Body of pancreas (tissue), 4 donors: ENCODE results near the gene CEP170B. TPM values are rescaled to one million over a fixed set of nuclear protein-coding genes. Genes with fewer than 3 reads are reported as not detected.

Source experiments
- ATAC-seq: fragments of 150-250 bp; one replicate; pipeline ENCODE4 v1.9.1; 2016
- DNase-seq, 4 donors: peaks; one replicate each; pipeline ENCODE4 v3.0.0-alpha.2; 2019
- H3K27ac ChIP-seq, 4 donors: fragments of 200-600 bp; sonication (generic); 1 replicate in 3 of 4; 2 replicates in 1 of 4; pipeline versions ENCODE4 v1.5.1 to v1.6.1; 2016 to 2019; ENCODE audit warnings: mild to moderate bottlenecking in 1 of 4, mixed read lengths in 1 of 4, moderate library complexity in 1 of 4
- H3K27me3 ChIP-seq, 2 donors: fragments of 200-600 bp; sonication (generic); one replicate each; pipeline ENCODE4 v1.6.0; 2016; ENCODE audit warnings: mild to moderate bottlenecking in 1 of 2
- H3K36me3 ChIP-seq, 2 donors: fragments of 200-600 bp; sonication (generic); replicated peaks in 1 of 2; 2 replicates each; pipeline ENCODE4 v1.5.1; 2016; ENCODE audit warnings: low read depth in 2 of 2; ENCODE audit not compliant: insufficient read depth in 1 of 2
- H3K4me1 ChIP-seq: fragments of 200-600 bp; sonication (generic); one replicate; pipeline ENCODE4 v1.6.0; 2016
- H3K4me3 ChIP-seq, 2 donors: fragments of 200-600 bp; sonication (generic); 1 replicate in 1 of 2; 2 replicates in 1 of 2; pipeline ENCODE4 v1.5.1; 2016 to 2019
- H3K9me3 ChIP-seq, 3 donors: fragments of 200-600 bp; sonication (generic); 1 replicate in 2 of 3; 2 replicates in 1 of 3; pipeline ENCODE4 v1.5.1; 2016
- POLR2A ChIP-seq, 3 donors: fragments of 450-650 bp; IDR thresholded peaks; one replicate each; pipeline ENCODE4 v1.6.1; 2016; ENCODE audit warnings: antibody characterized with exemption in 3 of 3, mild to moderate bottlenecking in 2 of 3
- WGBS, 2 donors: methylation state at CpG; one replicate each; pipeline ENCODE4 v1.1.5; 2017; 5-methylcytosine and 5-hydroxymethylcytosine counted together
- intact Hi-C: fragments of 100-400 bp; cut with DNase I; formaldehyde crosslinking; loops from one replicate; pipeline ENCODE4 v1.15.1; 2023
- total RNA-seq, 2 donors: library from RNA; depleted of rRNA; stranded (reverse); fragments of >200 nt; gene quantifications; one replicate each; pipeline ENCODE4 v1.1.0, GENCODE V29; 2016
- TF ChIP-seq, protein P1 (sequence below), 7 experiments: fragments of 450-650 bp in 4 of 7; fragments of 200-600 bp in 3 of 7; sonication (generic) in 3 of 7; IDR thresholded peaks; one replicate each; pipeline ENCODE4 v1.5.1; 2016 to 2019; ENCODE audit warnings: antibody characterized with exemption in 7 of 7

The CEP170B gene
- total RNA-seq, 2 donors from 2014 or later: 23.6 to 41.9 TPM

DNA sequence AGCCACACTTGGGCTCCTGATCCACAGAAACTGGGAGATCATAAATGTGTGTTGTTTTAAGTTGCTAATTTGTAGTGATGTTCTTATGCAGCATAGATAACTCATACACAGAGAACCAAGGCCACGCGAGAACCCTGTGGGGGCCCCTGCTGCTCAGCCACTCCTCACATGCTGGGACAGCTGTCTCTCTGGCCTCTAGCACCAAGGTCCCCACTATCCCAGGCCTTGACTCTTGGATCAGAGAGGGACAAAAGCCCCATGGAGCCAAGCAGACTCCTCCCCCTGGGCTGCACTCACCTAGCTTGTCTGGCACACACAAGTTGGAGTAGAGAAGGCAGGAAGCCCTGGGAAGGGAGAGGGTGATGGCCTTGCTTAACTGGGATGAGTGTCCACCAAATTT is 70.9 kb downstream of the CEP170B start:
- Histone ChIP-seq H3K4me1 (peaks cover 21% of the 10 kb centered on the region), H3K36me3 (no peaks in the 10 kb centered on the region), H3K4me3 (no peak overlapping the region), H3K27ac (no peak overlapping the region), H3K9me3 (no peaks in the 10 kb centered on the region), H3K27me3 (no peaks in the 10 kb centered on the region)
- ATAC-seq (no peak), DNase-seq (peak in 1 of 4 donors; percentile 4)
- WGBS, 2 donors: 70 to 84% methylated on average over 2 of the region's 2 CpGs
- intact Hi-C loops: no loop called here
- TF ChIP-seq, protein P1, sequence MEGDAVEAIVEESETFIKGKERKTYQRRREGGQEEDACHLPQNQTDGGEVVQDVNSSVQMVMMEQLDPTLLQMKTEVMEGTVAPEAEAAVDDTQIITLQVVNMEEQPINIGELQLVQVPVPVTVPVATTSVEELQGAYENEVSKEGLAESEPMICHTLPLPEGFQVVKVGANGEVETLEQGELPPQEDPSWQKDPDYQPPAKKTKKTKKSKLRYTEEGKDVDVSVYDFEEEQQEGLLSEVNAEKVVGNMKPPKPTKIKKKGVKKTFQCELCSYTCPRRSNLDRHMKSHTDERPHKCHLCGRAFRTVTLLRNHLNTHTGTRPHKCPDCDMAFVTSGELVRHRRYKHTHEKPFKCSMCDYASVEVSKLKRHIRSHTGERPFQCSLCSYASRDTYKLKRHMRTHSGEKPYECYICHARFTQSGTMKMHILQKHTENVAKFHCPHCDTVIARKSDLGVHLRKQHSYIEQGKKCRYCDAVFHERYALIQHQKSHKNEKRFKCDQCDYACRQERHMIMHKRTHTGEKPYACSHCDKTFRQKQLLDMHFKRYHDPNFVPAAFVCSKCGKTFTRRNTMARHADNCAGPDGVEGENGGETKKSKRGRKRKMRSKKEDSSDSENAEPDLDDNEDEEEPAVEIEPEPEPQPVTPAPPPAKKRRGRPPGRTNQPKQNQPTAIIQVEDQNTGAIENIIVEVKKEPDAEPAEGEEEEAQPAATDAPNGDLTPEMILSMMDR (IDR thresholded peaks at IDR 0.05): no peak
- TF ChIP-seq POLR2A (IDR thresholded peaks at IDR 0.05): no peak

DNA sequence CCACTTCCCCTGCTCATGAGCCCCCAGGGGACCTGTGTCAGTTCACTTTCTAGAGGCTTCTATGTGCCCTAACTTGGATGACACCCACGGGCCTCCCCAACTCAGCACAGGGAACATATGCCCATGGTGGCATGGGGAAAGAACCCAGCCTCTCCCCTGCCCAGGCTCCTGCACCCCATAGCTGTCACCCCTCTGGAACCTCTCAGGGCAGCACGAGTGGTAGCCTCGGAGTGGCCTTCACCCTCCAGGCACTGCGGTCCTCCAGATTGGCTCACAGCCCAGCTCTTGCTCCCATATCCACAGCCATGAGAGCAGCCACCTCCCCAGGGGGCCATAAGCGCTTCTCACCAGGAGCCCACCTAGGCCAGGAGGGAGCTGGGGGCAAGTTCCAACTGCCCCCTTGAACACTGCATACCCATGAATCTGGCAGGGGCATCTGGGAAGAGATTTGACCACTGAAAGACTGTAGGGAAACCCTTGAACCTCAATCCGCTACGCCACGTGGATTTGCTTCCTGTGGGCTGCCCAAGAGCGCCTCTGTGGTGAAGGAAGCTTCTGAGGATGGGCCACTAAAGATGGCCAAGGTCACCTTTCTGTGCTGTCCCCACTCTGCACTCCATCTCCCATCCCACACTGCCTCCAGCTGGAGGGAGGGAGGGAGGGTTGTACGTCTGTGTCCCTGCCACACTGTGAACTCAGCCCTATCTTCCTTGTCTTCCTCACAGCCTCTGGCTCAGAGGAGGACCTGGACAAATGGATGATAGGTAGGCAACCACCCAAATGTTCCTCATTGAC is 71.5 kb downstream of the CEP170B start:
- no peak for TF ChIP-seq POLR2A (IDR thresholded peaks at IDR 0.05)
- TF ChIP-seq, protein P1 (IDR thresholded peaks at IDR 0.05): no peak
- peaks cover 21% of the 10 kb centered on the region for H3K4me1 ChIP-seq
- no peaks in the 10 kb centered on the region for H3K27me3 ChIP-seq
- 55 to 71% methylated on average over 6 to 10 of the region's 10 CpGs for WGBS, 2 donors
- no peaks in the 10 kb centered on the region for H3K36me3 ChIP-seq
- no peak overlapping the region for H3K27ac ChIP-seq
- no peaks in the 10 kb centered on the region for H3K9me3 ChIP-seq
- ATAC-seq (no peak), DNase-seq (peak in 1 of 4 donors; percentile 4)
- no peak overlapping the region for H3K4me3 ChIP-seq
- intact Hi-C loops: no loop called here

DNA sequence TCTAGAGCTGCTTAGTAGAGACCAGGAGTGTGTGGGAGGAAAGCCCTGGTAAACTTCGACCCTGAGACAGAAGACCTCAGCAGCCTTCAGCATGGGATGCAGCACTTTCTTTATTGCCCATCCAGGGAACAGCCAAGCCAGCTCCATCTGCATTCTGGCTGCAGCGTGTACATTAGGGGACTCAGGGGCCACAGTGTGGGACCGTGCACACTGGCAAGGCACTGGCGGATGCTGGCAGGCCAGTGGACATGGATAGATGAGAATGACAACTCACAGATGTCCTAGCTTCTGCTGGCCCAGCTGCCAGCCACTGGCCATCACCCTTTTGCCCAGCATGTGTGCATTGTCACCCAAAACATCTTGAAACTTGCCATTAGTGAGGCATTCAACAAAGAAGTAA is 72.1 kb downstream of the CEP170B start:
- no peak overlapping the region for H3K27ac ChIP-seq
- H3K9me3 ChIP-seq: no peaks in the 10 kb centered on the region
- DNase-seq (no peak), ATAC-seq (no peak)
- intact Hi-C loops: no loop called here
- WGBS, 2 donors: 77 to 89% methylated on average over 4 of the region's 4 CpGs
- H3K4me3 ChIP-seq: no peak overlapping the region
- no peaks in the 10 kb centered on the region for H3K27me3 ChIP-seq
- peaks cover 21% of the 10 kb centered on the region for H3K4me1 ChIP-seq
- no peaks in the 10 kb centered on the region for H3K36me3 ChIP-seq
- no peak for TF ChIP-seq POLR2A (IDR thresholded peaks at IDR 0.05)
- TF ChIP-seq, protein P1 (IDR thresholded peaks at IDR 0.05): no peak

DNA sequence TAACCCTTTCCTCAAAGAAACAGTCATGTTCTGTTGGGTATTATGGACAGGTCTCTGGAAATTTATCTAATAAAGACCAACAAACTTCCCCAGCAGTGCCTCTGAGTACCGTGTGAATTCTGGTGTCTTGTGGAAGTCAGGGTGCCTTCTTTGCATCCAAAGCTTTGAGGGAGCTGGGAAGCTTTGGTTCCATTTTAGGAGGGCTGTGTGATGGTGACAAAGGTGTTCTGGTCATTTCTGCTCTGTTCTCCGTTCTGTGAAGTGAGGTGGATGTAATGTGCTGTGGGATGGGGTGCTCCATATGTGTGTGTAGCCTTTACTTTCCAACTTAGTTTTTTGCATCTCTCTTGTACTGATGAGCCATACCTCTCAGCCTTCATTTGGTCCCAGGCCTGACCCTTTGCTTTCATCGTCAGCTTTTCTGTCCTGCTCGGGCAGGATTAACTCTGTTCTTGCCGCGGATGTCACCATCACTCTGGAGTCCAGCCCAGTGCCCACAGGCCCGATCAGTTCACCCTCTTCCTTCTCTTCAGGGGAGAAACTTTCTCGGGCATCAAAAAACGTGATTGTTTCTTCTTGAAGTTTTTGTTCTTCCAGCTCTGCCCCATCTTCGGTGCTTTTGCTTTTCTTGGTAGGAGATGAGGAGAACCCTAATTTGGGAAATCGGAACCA is 72.8 kb downstream of the CEP170B start:
- no peaks in the 10 kb centered on the region for H3K9me3 ChIP-seq
- no peaks in the 10 kb centered on the region for H3K27me3 ChIP-seq
- H3K27ac ChIP-seq: no peak overlapping the region
- intact Hi-C loops: no loop called here
- DNase-seq: no peak
- no peak for TF ChIP-seq POLR2A (IDR thresholded peaks at IDR 0.05)
- TF ChIP-seq, protein P1 (IDR thresholded peaks at IDR 0.05): no peak
- ATAC-seq: no peak
- H3K4me3 ChIP-seq: no peak overlapping the region
- H3K36me3 ChIP-seq: no peaks in the 10 kb centered on the region
- 73 to 78% methylated on average over 11 of the region's 11 CpGs for WGBS, 2 donors
- peaks cover 17% of the 10 kb centered on the region for H3K4me1 ChIP-seq
